Vagina (tissue), 2 donors: Measurements from ENCODE around the gene RPTOR. TPM values are rescaled to one million over a fixed set of nuclear protein-coding genes. Genes with fewer than 3 reads are reported as not detected.

Source experiments
- DNase-seq, 2 donors: peaks; one replicate each; pipeline ENCODE4 v3.0.0-alpha.2; 2017; ENCODE audit errors: extremely low spot score in 2 of 2
- H3K27ac ChIP-seq: fragments of 200-600 bp; sonication (generic); one replicate; pipeline ENCODE4 v1.5.1; 2019
- H3K27me3 ChIP-seq: fragments of 200-600 bp; sonication (generic); one replicate; pipeline ENCODE4 v1.5.1; 2019
- H3K36me3 ChIP-seq, 2 donors: fragments of 200-600 bp; sonication (generic); one replicate each; pipeline ENCODE4 v1.5.1; 2017 to 2019
- H3K4me1 ChIP-seq: fragments of 200-600 bp; sonication (generic); one replicate; pipeline ENCODE4 v1.5.1; 2019
- H3K4me3 ChIP-seq, 2 donors: fragments of 200-600 bp; sonication (generic); 1 replicate in 1 of 2; 2 replicates in 1 of 2; pipeline ENCODE4 v1.5.1; 2016 to 2019
- H3K9me3 ChIP-seq: fragments of 200-600 bp; sonication (generic); one replicate; pipeline ENCODE4 v1.5.1; 2019
- POLR2A ChIP-seq, 2 donors: fragments of 450-650 bp; IDR thresholded peaks; one replicate each; pipeline ENCODE4 v1.6.1; 2017; ENCODE audit warnings: antibody characterized with exemption in 2 of 2, mild to moderate bottlenecking in 2 of 2, moderate library complexity in 2 of 2
- POLR2AphosphoS5 ChIP-seq, 2 donors: sonication (generic); formaldehyde crosslinking; IDR thresholded peaks; one replicate each; pipeline ENCODE4 v1.9.0; 2017; ENCODE audit warnings: antibody characterized with exemption in 2 of 2, mild to moderate bottlenecking in 2 of 2, low read depth in 1 of 2; ENCODE audit not compliant: insufficient read depth in 1 of 2
- intact Hi-C: fragments of 100-400 bp; cut with DNase I; formaldehyde crosslinking; loops from one replicate; pipeline ENCODE4 v1.15.1; 2023
- total RNA-seq: library from RNA; depleted of rRNA; stranded (reverse); fragments of >200 nt; gene quantifications from one replicate; pipeline ENCODE4 v1.2.3, GENCODE V29; 2016
- TF ChIP-seq, protein P1 (sequence below), 3 experiments: fragments of 450-650 bp in 2 of 3; fragments of 200-600 bp in 1 of 3; sonication (generic) in 1 of 3; IDR thresholded peaks; one replicate each; pipeline ENCODE4 v1.5.1; 2017 to 2019; ENCODE audit warnings: antibody characterized with exemption in 3 of 3, mild to moderate bottlenecking in 2 of 3, moderate library complexity in 2 of 3

Gene RPTOR
- total RNA-seq, 1 donor from 2014 or later, result 38.3 TPM

DNA sequence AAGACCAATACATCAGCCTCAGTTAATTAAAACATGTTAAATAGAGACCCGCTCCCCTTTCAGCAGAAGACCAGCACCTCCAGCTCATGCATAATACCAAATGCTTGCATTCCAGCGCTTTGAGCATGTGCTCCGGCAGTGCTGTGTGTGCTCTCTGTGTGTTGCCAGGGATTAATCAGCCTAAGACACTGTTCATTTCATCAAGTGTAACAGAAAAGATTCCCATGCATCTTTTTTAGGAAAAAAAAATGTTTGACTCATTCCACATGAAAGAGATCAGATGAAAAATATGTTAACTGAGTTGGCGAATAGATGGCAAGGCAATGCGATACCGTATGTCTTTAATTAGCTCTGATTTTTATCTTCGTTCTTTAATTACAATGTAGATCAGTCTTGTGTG is 187.6 kb downstream of the RPTOR start:
- Histone ChIP-seq H3K36me3 (no peaks in the 10 kb centered on the region), H3K4me3 (no peak overlapping the region), H3K27ac (no peak overlapping the region), H3K9me3 (no peaks in the 10 kb centered on the region), H3K4me1 (no peaks in the 10 kb centered on the region), H3K27me3 (no peaks in the 10 kb centered on the region)
- TF ChIP-seq, protein P1, sequence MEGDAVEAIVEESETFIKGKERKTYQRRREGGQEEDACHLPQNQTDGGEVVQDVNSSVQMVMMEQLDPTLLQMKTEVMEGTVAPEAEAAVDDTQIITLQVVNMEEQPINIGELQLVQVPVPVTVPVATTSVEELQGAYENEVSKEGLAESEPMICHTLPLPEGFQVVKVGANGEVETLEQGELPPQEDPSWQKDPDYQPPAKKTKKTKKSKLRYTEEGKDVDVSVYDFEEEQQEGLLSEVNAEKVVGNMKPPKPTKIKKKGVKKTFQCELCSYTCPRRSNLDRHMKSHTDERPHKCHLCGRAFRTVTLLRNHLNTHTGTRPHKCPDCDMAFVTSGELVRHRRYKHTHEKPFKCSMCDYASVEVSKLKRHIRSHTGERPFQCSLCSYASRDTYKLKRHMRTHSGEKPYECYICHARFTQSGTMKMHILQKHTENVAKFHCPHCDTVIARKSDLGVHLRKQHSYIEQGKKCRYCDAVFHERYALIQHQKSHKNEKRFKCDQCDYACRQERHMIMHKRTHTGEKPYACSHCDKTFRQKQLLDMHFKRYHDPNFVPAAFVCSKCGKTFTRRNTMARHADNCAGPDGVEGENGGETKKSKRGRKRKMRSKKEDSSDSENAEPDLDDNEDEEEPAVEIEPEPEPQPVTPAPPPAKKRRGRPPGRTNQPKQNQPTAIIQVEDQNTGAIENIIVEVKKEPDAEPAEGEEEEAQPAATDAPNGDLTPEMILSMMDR (IDR thresholded peaks at IDR 0.05), result no peak
- TF ChIP-seq POLR2A (IDR thresholded peaks at IDR 0.05) (no peak), POLR2AphosphoS5 (IDR thresholded peaks at IDR 0.05; ENCODE audit: insufficient read depth in 1 of 2, low read depth in 1 of 2) (no peak)
- intact Hi-C loops, result no loop called here
- DNase-seq, result no peak

GRCh38 chr17:80737106-80738019 is 192.7 kb downstream of the RPTOR start:
- Histone ChIP-seq H3K36me3 (no peaks in the 10 kb centered on the region), H3K4me3 (no peak overlapping the region), H3K4me1 (no peaks in the 10 kb centered on the region), H3K27me3 (no peaks in the 10 kb centered on the region), H3K27ac (no peak overlapping the region), H3K9me3 (no peaks in the 10 kb centered on the region)
- DNase-seq, result no peak
- intact Hi-C loops, result no loop called here
- TF ChIP-seq, protein P1 (IDR thresholded peaks at IDR 0.05), result no peak
- TF ChIP-seq POLR2AphosphoS5 (IDR thresholded peaks at IDR 0.05; ENCODE audit: insufficient read depth in 1 of 2, low read depth in 1 of 2), result no peak
- TF ChIP-seq POLR2A (IDR thresholded peaks at IDR 0.05), result no peak

DNA sequence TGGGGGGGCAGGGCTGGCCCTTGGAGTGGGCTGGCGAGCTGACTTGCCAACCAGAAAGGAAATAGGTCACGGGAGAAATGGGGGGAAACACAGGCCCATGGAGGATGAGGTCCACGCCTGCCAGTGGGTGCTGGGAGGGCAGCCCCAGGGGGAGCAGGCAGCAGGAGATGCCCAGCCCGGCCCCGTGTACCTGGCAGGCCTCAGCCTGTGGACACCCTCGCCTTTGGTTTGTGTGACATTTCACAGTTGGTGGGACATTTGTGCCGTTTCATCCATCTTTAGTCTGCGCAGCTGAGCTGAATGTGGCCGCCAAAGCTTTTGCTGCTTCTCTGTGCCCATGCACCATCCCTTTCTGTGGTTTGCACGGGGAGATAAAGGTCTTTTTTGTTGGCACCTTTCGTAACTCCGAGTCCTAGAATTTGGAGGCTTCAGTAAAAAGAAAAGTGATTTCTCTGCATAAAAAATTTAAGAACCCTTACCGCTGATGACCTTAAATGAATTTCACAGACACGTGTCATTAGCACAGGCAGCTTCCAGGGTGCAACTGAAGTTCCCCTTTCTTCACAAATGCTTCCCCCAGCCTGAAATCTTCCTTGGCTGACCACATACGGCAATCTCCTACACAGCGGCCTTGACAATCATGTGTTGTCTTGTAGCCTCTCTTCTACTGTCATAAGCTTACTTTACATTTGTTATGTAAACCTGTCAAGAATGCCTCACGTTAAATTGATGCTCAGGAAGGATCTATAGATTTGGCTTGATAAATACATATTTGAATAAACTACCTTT is 193.6 kb downstream of the RPTOR start:
- no peaks in the 10 kb centered on the region for H3K36me3 ChIP-seq
- no peak overlapping the region for H3K4me3 ChIP-seq
- TF ChIP-seq, protein P1 (IDR thresholded peaks at IDR 0.05), result no peak
- TF ChIP-seq POLR2AphosphoS5 (IDR thresholded peaks at IDR 0.05; ENCODE audit: insufficient read depth in 1 of 2, low read depth in 1 of 2) (no peak), POLR2A (IDR thresholded peaks at IDR 0.05) (no peak)
- H3K27ac ChIP-seq, result no peak overlapping the region
- H3K4me1 ChIP-seq, result no peaks in the 10 kb centered on the region
- H3K27me3 ChIP-seq, result no peaks in the 10 kb centered on the region
- H3K9me3 ChIP-seq, result no peaks in the 10 kb centered on the region
- intact Hi-C loops, result no loop called here
- no peak for DNase-seq

GRCh38 chr17:80738987-80739730 is 194.5 kb downstream of the RPTOR start:
- intact Hi-C loops, result no loop called here
- DNase-seq, result no peak

More at GRCh38 chr17:80738987-80739730, 194.5 kb downstream of the RPTOR start:
- no peak overlapping the region for H3K4me3 ChIP-seq
- no peaks in the 10 kb centered on the region for H3K36me3 ChIP-seq
- H3K27me3 ChIP-seq, result no peaks in the 10 kb centered on the region
- no peak for TF ChIP-seq POLR2AphosphoS5 (IDR thresholded peaks at IDR 0.05; ENCODE audit: insufficient read depth in 1 of 2, low read depth in 1 of 2)
- TF ChIP-seq POLR2A (IDR thresholded peaks at IDR 0.05), result no peak
- TF ChIP-seq, protein P1 (IDR thresholded peaks at IDR 0.05), result no peak
- H3K4me1 ChIP-seq, result no peaks in the 10 kb centered on the region
- H3K9me3 ChIP-seq, result no peaks in the 10 kb centered on the region
- H3K27ac ChIP-seq, result no peak overlapping the region
